SHP77 treated with DMSO at 0.1 percent for 48 hours (cell line): ENCODE measurements around the gene MT1G.
"Not testable (repeated sequence)": the region's sequence is repeated elsewhere in the genome, so short reads cannot be mapped to it uniquely, and the experiment has no call there.

Source experiments
- DNase-seq: peaks from one replicate; lab custom pipeline; 2025; lab: John Stamatoyannopoulos, UW

Gene MT1G

DNA sequence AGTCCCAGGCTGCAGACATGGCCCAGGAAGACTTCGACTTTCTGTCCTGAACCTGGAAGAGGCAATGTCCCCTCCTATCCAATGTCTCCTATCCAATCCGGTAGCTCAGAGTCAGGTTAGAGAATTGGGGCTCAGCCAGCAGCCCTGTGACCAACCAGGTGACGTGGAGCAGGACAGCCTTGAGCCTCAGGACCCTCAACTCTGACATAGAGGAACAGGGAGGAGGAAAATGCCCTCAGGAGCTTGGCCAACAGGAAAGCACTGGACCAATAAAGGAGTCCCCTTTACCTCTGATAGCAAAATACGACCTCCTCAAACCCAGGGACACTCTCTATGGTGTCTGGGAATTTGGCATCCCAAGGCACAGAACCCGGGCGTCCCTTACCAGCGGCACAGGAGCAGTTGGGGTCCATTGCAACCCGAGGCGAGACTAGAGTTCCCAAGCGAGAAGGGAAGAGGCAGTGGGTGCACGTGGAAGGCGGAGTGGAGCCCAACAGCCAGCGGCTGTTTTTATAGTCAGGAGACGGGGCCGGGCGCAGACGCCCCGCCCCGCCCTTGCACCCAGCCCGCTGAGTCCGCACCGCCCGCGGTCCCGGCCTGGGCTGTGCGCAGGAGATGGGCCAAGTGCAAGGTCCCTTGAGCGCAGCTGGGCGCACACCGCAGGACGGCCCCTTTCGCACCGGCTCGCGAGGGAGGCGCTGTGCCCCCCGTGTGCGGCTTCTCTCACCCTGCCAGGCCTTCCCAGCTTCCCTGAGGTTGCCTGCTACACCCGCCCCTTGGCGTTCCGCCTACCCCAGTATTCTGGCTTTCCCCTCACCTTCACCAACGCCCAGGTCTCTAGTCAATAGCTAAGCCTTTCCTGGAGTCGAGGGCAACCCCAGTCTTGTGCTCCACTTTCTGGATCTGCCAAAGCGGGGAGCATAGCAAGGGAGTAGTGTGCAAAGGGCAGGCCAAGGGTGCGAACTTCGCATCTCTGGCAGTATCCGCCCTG is at the start of gene MT1G:
Gene MT1G, minus strand, starts transcription at position 485 of the 991 bp plus-strand sequence. Its CDS starts 72 bp downstream, at position 413.
- DNase-seq: no peak

DNA sequence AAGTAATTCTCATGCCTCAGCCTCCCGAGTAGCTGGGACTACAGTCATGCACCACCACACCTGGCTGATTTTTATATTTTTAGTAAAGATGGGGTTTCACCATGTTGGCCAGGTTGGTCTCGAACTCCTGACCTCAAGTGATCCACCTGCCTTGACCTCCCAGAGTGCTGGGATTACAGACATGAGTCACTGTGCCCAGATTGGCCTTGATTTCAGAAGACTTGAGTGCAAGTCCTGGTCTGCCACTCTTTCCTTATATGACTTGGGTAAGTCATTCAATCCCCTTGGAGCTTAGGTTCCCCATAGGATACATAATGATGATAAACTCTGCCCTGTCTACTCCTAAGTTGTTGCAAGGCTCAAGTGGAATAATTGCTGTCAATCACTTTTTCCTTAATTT is 49.7 kb upstream of the MT1G start:
- DNase-seq: not testable (repeated sequence)

DNA sequence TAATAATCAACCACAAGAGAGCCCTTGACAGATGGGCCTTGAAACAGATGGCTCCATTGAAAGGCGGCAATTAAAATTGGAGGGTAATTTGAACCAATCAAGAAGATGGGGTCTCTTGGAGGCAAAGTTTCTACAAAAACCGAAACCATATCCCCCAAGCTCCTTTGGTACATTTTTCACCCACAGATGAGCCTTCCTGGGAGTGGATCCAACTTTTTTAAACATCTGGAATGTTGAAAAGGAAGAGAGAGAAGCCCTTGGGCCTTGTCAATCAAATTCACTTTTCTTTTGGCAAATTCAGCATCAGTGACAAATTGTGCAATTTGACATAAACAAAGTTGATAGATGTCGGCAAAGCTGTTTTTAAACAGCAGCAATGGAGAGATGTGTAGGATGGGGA is 48.9 kb upstream of the MT1G start:
- DNase-seq: no peak

DNA sequence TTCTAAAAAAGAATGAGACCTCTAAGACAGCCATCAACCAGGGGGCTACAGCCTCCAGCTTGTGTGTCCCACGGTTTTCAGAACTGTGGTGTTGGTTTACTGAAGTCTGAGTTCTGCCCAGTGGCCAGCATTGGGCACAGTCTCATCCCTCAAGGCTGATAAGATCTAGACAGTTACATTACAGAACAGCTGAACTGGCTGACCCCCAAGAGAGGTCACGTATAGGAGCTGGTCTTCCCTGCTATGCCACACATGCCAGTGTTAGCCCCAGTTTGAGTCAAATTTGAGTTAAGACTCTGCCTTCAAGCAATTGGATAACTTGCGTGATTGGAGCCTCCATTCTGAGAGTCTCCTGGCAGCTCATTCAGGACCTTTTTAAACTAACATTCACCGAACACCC is 47.3 kb upstream of the MT1G start:
- no peak for DNase-seq

DNA sequence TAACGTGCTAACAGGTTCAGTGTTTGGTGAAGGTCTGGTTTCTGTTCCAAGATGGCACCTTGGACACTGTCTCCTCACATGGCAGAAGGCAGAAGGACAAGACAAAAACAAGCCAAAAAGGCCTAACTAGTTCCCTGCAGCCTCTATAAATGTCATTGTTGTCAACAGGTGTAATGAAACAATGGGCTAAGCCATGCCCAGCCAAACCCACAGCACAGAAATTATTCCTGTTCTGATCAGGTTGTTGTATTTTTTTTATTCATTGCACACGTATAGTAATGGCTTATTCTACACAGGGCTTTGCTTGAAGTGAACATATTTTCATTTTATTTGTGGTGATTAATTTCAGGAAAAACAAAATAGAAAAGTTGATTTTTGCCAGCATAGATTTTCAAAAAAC is 45.9 kb upstream of the MT1G start:
- DNase-seq: no peak

DNA sequence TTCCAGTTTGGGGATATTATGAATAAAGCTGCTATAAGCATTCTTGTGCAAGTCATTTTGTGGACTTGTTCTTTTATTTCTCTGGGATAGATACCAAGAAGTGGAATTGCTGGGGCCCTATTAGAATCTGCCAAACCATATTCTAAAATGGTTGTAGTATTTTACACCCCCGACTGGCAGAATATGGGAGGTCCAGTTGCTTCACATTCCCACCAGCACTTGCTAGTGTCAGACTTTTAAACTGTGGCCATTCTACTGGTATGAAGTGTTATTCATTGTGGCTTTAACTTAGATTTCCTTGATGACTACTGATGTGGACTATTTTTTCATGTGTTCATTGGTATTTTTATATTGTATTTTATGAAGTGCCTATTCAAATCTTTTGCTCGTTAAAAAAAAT is 44.0 kb upstream of the MT1G start:
- DNase-seq: no peak

DNA sequence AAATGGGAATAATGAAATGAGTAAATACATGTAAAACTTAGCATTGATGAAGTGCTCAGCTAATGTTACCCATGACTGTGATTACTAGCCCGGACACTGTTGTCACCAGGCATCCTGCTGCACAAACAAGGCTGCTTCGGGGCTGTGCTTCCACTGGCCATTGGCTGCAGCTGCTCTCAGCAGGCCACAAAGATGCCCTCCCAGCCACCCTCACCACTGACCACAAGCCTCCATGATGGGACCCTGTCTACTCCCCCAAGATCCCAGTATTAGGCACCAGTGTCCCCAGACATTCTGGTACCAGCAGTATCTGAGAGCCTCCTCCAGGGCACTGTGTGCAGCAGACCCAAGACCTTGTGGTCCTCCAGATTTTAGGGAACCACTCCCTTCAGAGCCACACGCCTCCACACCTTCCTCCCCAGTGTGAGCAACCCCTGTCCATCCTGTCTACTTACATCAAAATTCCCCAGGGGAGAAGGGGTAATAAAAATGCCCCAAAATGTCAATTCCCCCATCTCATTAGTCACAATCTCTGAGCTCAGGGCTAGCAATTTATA is 42.4 kb upstream of the MT1G start:
- DNase-seq: no peak

DNA sequence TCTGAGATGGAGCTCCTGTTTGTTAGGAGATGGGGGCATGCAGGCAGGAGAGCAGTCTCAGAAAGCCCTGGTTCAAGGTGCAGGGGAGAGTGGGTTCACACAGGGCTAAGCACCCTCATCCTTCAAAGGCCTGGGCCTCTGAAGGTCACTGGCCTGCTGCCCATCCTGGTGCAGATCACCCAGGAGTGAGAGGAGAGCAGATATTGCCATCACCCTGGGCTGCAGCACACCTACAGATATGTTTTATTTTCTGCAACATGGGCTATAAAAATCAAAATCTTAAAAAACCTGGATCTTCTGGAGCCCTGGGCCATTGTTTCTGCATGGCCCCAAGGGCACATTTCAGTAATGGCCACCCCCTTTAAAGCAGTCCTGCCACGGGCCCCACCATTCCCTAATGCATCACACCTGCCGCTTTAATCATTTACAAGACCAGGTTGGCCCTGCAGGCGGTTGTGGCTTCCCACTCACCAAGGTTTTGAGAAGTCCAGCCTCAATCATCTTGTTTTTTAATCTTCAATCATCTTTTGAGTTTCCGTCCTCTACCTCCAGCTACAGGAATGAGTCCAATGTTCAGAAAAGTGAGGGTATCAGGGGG is 41.7 kb upstream of the MT1G start:
- DNase-seq: no peak

DNA sequence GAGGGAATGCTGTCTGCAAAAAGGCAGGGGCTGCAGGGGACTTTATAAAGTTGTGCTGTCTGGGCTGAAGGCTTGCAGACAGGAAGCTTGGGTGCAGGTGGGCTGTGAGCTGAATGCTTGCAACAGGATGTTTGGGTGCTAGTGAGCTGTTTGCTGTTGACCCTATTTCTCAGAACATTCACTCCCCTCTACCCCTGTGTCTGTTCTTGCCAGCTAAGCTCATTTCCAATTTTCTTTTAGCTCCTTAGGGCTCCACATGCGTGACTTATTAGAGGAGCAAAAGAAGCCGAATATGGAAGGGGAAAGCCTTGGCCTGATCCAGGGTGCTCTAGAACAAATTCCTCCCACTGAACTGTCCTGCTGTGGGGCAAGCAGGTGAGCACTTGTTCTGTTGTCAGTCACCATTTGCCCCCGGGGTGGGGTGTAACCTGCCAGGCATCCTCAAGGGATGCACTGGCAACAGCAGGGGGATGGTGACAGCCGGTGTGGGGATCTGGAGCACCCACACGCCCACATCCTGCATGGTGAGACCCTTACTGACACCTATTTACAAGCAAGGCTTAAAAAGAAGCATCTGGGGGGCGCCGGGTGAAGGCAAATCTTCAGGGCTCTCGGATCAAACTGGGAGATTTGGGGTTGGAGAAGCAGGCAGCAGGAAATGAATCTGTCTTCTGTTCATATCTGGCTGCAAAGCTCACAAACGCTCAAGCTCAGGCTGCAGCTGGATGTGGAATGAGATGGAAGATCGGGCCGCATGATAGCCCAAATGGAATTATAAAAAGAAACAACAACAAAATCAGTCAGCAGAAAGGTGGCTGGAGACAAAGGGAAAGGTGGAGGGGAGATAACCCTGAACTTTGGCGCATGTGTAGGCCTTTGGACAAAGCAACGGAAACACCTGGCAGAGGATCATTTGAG is 40.9 kb upstream of the MT1G start:
- no peak for DNase-seq

DNA sequence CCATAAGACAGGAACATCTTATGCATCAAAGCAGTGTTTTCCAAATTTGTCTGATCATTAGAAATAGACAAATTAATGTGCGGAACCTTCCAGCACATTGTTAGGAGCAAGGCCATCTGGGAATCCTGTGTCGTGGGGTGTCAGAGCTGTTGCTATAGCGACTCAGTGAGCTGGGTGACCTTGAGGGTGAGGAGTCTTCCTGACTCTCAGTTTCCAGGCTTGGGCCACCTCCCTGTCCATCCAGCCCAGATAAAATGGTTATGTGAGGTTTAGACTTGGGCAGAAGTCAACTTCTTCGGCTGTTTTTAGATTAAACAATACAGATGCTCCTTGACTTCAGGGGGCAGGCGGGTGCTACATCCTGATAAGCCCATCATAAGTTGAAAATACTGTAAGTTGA is 35.0 kb upstream of the MT1G start:
- DNase-seq: no peak

DNA sequence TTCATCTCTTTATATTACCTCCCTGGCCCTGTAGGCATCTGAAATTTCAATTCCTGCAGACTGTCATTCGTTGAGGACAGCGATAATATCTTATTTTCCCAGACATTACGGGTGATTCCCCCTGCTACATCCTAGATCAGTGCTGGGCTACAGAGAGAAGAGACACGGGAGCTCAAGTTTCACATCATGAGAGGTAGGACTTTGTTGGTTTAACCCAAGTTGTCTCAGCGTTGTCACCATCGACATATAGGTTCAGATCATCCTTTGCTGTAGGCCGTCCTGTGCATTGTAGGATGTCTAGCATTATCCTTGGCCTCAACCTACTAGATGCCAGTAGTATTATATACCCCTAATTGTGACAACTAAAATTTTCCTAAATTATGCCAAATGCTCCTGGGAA is 33.7 kb upstream of the MT1G start:
- no peak for DNase-seq

DNA sequence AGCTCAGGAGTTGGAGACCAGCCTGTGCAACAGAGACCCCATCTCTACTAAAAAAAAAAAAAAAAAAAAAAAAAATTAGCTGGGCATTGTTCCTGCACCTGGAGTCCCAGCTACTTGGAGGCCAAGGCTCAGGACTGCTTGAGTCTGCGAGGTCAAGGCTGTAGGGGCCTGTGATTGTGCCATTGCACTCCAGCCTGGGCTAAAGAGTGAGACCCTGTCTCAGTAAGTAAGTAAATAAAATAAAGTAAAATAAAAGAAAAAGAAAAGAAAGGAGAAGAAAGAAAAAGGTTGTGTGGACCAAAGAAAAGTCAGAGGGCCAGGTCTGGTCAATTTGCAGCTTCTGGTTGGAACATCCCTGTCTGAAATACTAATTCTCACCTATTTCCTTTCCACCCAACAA is 32.8 kb upstream of the MT1G start:
- no peak for DNase-seq

DNA sequence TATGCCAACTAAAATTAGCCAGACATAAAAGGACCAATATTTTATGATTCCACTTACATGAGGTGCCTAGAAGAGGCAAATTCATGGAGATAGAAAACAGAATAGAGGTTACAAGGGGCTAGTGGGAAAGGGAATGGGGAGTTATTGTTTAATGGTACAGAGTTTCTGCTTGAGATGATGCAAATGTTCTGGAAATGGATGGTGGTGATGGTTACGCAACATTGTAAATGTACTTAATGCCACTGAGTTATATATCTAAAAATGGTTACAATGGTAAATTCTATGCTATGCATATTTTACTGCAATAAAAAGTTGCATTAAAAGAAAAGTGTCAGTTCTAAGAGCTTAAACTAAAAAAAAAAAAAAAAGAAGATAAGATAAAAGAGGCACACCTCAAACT is 32.3 kb upstream of the MT1G start:
- no peak for DNase-seq

DNA sequence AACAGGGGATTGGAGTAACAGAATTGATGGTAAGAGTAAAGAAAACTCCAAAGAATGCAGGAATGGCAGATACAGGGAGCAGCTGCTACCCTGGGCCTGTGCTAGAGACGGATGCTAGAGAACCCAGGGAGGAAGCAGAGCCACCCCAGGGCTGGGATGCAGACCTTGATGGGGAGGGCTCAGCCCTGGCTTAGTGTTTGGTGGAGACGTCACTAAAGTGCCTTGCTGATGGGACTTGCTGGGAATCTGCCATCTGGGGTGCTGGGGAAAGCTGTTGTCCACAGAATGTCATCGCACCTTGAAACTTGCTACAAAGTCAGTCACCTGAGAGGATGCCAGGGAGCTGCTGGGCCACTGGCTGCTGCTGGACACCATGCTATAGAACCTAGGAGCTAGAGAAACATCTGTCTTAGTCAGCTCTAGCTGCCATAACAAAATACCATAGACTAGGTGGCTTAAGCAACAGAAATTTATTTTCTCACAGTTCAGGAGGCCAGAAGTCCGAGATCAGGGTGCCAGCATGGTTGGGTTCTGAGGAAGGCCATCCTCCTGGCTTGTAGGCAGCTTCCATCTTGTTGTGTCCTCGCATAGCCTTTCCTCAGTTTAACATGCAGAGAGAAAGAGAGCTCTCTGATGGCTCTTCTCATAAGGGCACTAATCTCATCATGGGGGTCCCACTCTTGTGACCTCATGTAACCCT is 29.7 kb upstream of the MT1G start:
- DNase-seq: no peak

DNA sequence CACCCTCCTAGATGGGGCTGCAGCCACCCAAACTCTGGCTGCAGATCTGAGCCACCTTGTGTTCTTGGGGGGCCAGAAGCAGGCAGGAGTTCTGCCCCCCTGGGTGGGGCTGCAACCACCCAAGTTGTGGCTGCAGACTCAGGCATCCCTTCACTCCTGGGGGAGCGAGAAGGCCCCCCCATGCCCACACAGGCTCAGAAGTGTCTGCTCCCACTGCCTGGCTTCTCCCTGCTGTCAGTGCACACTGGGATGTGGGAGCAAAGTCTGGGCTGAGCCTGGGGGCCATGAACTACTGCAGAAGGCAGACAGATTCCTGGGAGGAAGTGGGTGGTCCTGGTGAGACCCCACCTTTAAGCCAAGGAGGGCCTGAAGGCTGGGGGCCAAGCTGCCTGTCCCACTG is 27.4 kb upstream of the MT1G start:
- DNase-seq: no peak

DNA sequence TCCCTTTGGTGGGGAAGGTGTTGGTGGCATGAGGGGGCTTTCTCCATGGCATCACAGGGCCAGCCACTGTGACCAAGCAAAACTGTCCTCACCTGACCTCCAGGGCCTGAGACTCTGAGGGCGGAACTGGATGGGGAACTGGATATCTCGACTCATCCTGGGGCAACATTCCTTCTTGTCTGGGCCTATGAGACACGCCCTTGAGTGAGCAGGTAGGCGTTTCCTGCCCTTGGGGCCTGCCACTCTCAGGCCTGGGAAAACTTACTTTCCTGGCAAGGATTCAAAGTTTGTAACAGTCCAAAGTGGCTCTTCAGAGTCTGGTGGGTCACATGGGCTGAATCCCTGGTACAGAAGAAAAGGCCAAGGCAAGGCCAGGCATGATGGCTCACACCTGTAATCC is 24.0 kb upstream of the MT1G start:
- DNase-seq: no peak

DNA sequence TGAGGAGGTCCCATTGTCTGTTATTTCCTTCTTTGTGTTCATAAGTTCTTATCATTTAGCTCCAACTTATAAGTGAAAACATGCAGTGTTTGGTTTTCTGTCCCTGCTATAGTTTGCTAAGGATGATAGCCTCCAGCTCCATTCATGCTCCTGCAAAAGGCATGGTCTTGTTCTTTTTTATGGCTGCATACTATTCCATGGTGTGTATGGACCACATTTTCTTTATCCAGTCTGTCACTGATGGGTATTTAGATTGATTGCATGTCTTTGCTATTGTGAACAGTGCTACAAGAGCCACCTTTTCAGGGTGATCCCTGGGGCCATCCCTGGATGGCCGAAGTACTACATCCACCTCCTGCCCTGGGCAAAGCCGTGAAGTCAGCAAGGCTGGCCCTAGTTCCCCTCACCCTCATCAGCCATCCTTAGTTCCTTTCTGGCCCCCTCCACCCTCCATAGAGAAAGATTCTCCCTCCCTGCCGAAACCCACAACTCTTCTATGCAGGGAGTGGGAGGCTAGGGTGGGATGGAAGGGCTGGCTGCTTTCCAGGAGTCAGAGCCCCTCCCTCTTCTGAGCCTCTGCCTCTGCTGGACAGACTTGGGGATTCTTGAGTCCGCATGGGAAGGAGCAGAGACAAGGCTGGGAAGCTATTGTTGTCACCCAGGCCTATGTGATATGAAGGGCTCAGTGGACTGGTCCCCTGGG is 22.7 kb upstream of the MT1G start:
- DNase-seq: no peak

DNA sequence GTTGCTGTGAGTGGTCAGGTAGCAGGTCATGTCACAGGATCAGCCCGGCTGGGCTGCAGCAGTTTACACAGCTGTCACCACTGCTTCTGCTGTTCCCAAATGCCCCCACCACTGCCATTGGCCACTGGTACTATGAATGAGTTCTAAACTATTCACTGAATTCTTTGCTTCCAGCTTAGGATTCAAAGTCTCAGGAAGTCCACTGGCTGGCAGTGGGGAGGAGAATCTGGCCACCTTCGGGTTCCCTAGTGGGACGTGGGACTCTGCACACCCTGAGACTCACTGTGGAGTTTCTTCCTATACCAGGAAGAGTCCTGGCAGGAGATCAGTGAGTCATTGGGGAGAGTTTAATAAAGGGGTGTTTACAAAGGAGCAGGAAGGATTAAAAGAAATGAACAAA is 21.3 kb upstream of the MT1G start:
- peak; percentile 23 for DNase-seq

DNA sequence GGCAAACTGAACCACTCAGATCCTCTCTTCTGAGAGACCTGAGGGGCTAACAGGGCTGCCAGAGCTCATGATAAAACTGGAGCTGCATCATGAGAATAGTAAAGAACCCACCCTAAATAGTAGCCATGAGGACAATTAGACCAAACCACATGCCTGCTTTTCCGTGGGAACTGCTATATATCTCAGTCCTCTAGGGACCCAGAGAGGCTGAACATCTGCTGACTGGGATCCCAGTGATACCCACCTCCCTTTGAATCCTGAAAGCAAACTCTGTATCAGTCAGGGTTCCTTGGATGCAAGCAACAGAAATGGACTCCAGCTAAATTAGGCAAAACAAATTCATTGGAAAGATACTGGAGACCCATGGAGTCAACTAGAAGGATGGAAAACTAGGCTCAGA is 20.9 kb upstream of the MT1G start:
- DNase-seq: peak; percentile 23

DNA sequence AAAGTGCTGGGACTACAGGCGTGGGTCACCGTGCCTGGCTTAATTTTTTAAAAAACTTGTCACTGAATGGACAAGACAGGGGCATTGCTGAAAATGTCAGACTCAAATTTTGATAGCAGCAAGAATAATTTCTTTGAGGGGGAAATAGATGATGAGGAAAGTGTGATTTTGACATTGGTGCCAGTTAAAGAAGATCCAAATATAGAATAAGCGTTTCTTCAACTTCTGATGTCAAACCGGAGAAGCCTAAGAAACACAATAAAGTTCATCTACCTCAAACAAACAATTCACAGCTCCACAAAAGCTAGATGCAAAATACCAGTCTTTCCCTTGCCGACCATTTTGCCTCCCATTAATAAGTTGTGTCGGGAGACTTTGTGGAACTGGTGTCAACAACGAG is 18.9 kb upstream of the MT1G start:
- no peak for DNase-seq
